ENCODE data around the gene PTTG1. TPM values are rescaled to one million over a fixed set of nuclear protein-coding genes. Genes with fewer than 3 reads are reported as not detected.

The PTTG1 gene
- total and polyA plus RNA-seq, 2 of the 4 experiments (the other 2 are of a cell fraction), result 98.6 to 118 TPM

GRCh38 chr5:160395111-160395510 lies 26.5 kb upstream of the PTTG1 start:
- H2AK9ac ChIP-seq (replicated peaks; ENCODE audit: low read depth, low read length, poor library complexity), result no peak overlapping the region
- H3K27me3 ChIP-seq (ENCODE audit: control insufficient read depth, insufficient read depth, low read length), result no peaks in the 10 kb centered on the region
- WGBS, 2 experiments (ENCODE audit: extremely low coverage in 2 of 2, insufficient read length in 1 of 2), result 100% methylated on average over 2 of the region's 7 CpGs; no CpG with 5 or more reads in 1 of the 2 experiments
- no peak overlapping the region for H3K4me2 ChIP-seq (ENCODE audit: low read depth, low read length)
- no peak for ATAC-seq (ENCODE audit: low read depth)
- no peak overlapping the region for H2AK5ac ChIP-seq (ENCODE audit: low read depth, low read length)
- in situ Hi-C loops (cut with MboI; ENCODE audit: low sequenced_read_pairs), result loop anchor here (5.0 kb wide), 1 partner anchor 373 kb away; no protein-coding TSS in a partner anchor
- no peak overlapping the region for H4K91ac ChIP-seq (ENCODE audit: insufficient read depth, low read depth, low read length)
- no peak overlapping the region for H3K4me3 ChIP-seq (ENCODE audit: insufficient read depth, low read depth, low read length)
- no TSS peak for BruUV-seq (replicated peaks)
- ChIA-PET POLR2A (ENCODE audit: unreplicated experiment) (no interaction called here), CTCF (no interaction called here)
- H2BK5ac ChIP-seq (ENCODE audit: low read depth, low read length, poor library complexity, severe bottlenecking), result no peak overlapping the region
- H3K23ac ChIP-seq (ENCODE audit: low read depth, low read length), result no peak overlapping the region
- dilution Hi-C loops (cut with HindIII; ENCODE audit: low sequenced_read_pairs, unreplicated experiment), result no loop called here
- no peak overlapping the region for H4K8ac ChIP-seq (ENCODE audit: low read depth in 2 of 2, low read length in 2 of 2)
- H3K27ac ChIP-seq (ENCODE audit: insufficient read depth, low read length), result no peak overlapping the region
- no peak for TF ChIP-seq CHD1 (IDR thresholded peaks at IDR 0.05; ENCODE audit: low read depth, low read length)
- no peak for TF ChIP-seq NFE2L2 (IDR thresholded peaks at IDR 0.05; ENCODE audit: low read depth, low read length)
- no peak for TF ChIP-seq MAFK (IDR thresholded peaks at IDR 0.05; ENCODE audit: low read depth, low read length)
- TF ChIP-seq FOS (IDR thresholded peaks at IDR 0.05; ENCODE audit: low read depth, low read length), result no peak
- no peak overlapping the region for H2BK120ac ChIP-seq (ENCODE audit: low read depth, low read length)
- H3K79me1 ChIP-seq (ENCODE audit: low read depth in 1 of 2, low read length in 2 of 2), result peaks cover 15 to 48% of the 10 kb centered on the region in 2 experiments
- intact Hi-C loops (cut with micrococcal nuclease), result loop anchor here (10.0 kb wide), 1 partner anchor 310 kb away; no protein-coding TSS in a partner anchor
- H2AFZ ChIP-seq (replicated peaks; ENCODE audit: low read length, poor library complexity), result no peak overlapping the region
- no peak overlapping the region for H2BK20ac ChIP-seq (ENCODE audit: low read depth, low read length)
- 0 out of 2 replicates have a peak, but pooled peaks cover 2% of the 10 kb centered on the region for H3K9me1 ChIP-seq (ENCODE audit: insufficient read depth, low read length)
- H3K4me1 ChIP-seq (ENCODE audit: control insufficient read depth, insufficient read depth, low read length), result no peaks in the 10 kb centered on the region
- H3K18ac ChIP-seq (ENCODE audit: low read depth, low read length), result no peak overlapping the region
- no peak for DNase-seq
- no peak overlapping the region for H3K9ac ChIP-seq (ENCODE audit: low read depth, low read length)
- H3K36me3 ChIP-seq (ENCODE audit: control insufficient read depth, insufficient read depth, low read length), result no peaks in the 10 kb centered on the region; the same call in 1 of the 2 replicates
- no peak overlapping the region for H3K56ac ChIP-seq (ENCODE audit: extremely low read depth, insufficient read depth, low read length)
- no peak overlapping the region for H3K4ac ChIP-seq (ENCODE audit: low read depth, low read length)
- H4K20me1 ChIP-seq (ENCODE audit: insufficient read depth, low read length), result no peaks in the 10 kb centered on the region
- no peak overlapping the region for H2BK15ac ChIP-seq (ENCODE audit: low read depth, low read length)
- H3K9me3 ChIP-seq (ENCODE audit: control insufficient read depth, insufficient read depth, low read length), result no peaks in the 10 kb centered on the region
- H3K14ac ChIP-seq (replicated peaks; ENCODE audit: low read depth, low read length), result no peak overlapping the region
- H4K5ac ChIP-seq (ENCODE audit: low read depth, low read length), result no peak overlapping the region

Measured in IMR-90 (cell line).